Gastrocnemius medialis (tissue), 4 donors: ENCODE data around the gene GARS1. TPM values are rescaled to one million over a fixed set of nuclear protein-coding genes. Genes with fewer than 3 reads are reported as not detected.

ENCODE experiments used
- ATAC-seq, 2 donors: fragments of 150-250 bp; one replicate each; pipeline ENCODE4 v1.9.1; 2016
- DNase-seq, 2 donors: peaks; one replicate each; pipeline ENCODE4 v3.0.0-alpha.2; 2019
- H3K27ac ChIP-seq, 4 donors: fragments of 200-600 bp; sonication (generic); 1 replicate in 1 of 4; 2 replicates in 3 of 4; pipeline ENCODE4 v1.5.1; 2016 to 2018; ENCODE audit warnings: mild to moderate bottlenecking in 2 of 4, moderate library complexity in 1 of 4
- H3K27me3 ChIP-seq, 3 donors: fragments of 200-600 bp; sonication (generic) in 2 of 3; 1 replicate in 1 of 3; 2 replicates in 2 of 3; pipeline versions ENCODE4 v1.5.1 to v1.6.0; 2016 to 2019; ENCODE audit warnings: mild to moderate bottlenecking in 1 of 3, moderate library complexity in 1 of 3
- H3K36me3 ChIP-seq, 2 donors: fragments of 200-600 bp; sonication (generic) in 1 of 2; one replicate each; pipeline ENCODE4 v1.5.1; 2017 to 2018
- H3K4me1 ChIP-seq, 2 donors: fragments of 200-600 bp; sonication (generic) in 1 of 2; one replicate each; pipeline ENCODE4 v1.5.1; 2016 to 2017; ENCODE audit warnings: mild to moderate bottlenecking in 2 of 2
- H3K4me3 ChIP-seq, 4 donors: fragments of 200-600 bp; sonication (generic) in 3 of 4; 1 replicate in 1 of 4; 2 replicates in 3 of 4; pipeline ENCODE4 v1.5.1; 2016 to 2019; ENCODE audit warnings: mild to moderate bottlenecking in 2 of 4
- H3K9me3 ChIP-seq, 3 donors: fragments of 200-600 bp; sonication (generic) in 2 of 3; 1 replicate in 1 of 3; 2 replicates in 2 of 3; pipeline ENCODE4 v1.5.1; 2016 to 2019
- POLR2A ChIP-seq, 2 donors: fragments of 450-650 bp; IDR thresholded peaks; one replicate each; pipeline ENCODE4 v1.6.1; 2017; ENCODE audit warnings: antibody characterized with exemption in 2 of 2, mild to moderate bottlenecking in 2 of 2, moderate library complexity in 2 of 2
- in situ Hi-C, 4 donors: fragments of 200-750 bp; cut with MboI; loops; one replicate each; pipeline versions ENCODE4 v1.15.0 to v1.8.0; 2017; ENCODE audit warnings: low sequenced_read_pairs in 4 of 4
- intact Hi-C: fragments of 100-400 bp; cut with DNase I; formaldehyde crosslinking; loops from one replicate; pipeline ENCODE4 v1.15.1; 2023; ENCODE audit warnings: low total_unique reads
- total RNA-seq, 4 donors: library from RNA; depleted of rRNA; stranded (reverse); fragments of >200 nt; gene quantifications; one replicate each; pipeline versions ENCODE4 v1.1.0 to v1.2.3, GENCODE V29; 2016
- TF ChIP-seq, protein P1 (sequence below), 5 experiments: fragments of 450-650 bp in 3 of 5; fragments of 200-600 bp in 2 of 5; sonication (generic) in 2 of 5; IDR thresholded peaks in 4 of 5; conservative IDR thresholded peaks in 1 of 5; 1 replicate in 4 of 5; 2 replicates in 1 of 5; pipeline ENCODE4 v1.5.1; 2016 to 2019; ENCODE audit warnings: antibody characterized with exemption in 5 of 5, mild to moderate bottlenecking in 3 of 5, moderate library complexity in 3 of 5

GARS1 gene
- total RNA-seq, 4 donors from 2014 or later: 52.1 to 67.7 (median 60.1) TPM

DNA sequence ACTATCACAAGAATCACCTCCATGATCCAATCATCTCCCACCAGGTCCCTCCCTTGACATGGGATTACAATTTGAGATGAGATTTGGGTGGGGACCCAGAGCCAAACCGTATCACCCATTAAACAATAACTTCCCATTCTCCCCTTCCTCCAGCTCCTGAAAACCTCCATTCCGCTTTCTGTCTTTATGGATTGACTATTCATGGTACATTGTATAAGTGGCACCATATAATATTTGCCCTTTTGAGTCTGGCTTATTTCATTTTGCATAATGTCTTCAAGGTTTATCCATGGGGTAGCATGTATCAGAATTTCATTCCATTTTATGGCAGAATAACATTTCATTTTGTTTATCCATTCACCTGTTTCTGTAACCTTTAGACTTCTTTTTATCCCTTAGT is 39.2 kb upstream of the GARS1 start:
- in situ Hi-C loops (loop anchor here in 1 of 4 donors (25.0 kb wide), 1 partner anchor 393 kb away; no protein-coding TSS in a partner anchor), intact Hi-C loops (no loop called here)
- no peaks in the 10 kb centered on the region for H3K9me3 ChIP-seq
- no peak overlapping the region for H3K4me3 ChIP-seq
- H3K27me3 ChIP-seq: no peaks in the 10 kb centered on the region
- TF ChIP-seq, protein P1, sequence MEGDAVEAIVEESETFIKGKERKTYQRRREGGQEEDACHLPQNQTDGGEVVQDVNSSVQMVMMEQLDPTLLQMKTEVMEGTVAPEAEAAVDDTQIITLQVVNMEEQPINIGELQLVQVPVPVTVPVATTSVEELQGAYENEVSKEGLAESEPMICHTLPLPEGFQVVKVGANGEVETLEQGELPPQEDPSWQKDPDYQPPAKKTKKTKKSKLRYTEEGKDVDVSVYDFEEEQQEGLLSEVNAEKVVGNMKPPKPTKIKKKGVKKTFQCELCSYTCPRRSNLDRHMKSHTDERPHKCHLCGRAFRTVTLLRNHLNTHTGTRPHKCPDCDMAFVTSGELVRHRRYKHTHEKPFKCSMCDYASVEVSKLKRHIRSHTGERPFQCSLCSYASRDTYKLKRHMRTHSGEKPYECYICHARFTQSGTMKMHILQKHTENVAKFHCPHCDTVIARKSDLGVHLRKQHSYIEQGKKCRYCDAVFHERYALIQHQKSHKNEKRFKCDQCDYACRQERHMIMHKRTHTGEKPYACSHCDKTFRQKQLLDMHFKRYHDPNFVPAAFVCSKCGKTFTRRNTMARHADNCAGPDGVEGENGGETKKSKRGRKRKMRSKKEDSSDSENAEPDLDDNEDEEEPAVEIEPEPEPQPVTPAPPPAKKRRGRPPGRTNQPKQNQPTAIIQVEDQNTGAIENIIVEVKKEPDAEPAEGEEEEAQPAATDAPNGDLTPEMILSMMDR (IDR thresholded peaks at IDR 0.05 in 4 of 5, conservative IDR thresholded peaks at IDR 0.05 in 1 of 5): no peak
- TF ChIP-seq POLR2A (IDR thresholded peaks at IDR 0.05): no peak
- no peak overlapping the region for H3K27ac ChIP-seq
- ATAC-seq: no peak
- no peak for DNase-seq
- peaks cover 11% of the 10 kb centered on the region in 2 donors for H3K4me1 ChIP-seq
- H3K36me3 ChIP-seq: peaks cover 0 to 15% of the 10 kb centered on the region in 2 donors

DNA sequence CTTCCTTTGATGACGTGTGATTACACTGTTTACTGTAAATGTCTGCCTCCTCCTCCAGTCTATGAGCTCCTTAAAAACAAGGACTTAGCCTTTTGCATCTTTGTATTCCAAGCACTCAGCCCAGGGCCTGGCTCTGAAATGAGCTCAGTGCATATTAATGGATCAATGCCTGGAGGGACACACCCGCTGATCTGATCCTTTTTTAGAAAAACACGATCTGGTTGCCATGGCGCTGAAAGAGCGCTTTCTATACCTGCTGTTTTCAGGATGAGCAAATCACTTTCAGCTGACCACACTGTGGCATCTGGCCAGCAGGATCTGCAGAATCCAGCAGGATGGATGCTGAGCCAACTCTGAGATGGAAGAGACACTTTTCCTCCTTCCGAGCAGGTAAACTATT is 37.8 kb upstream of the GARS1 start:
- TF ChIP-seq, protein P1 (IDR thresholded peaks at IDR 0.05 in 4 of 5, conservative IDR thresholded peaks at IDR 0.05 in 1 of 5): no peak
- no peak for TF ChIP-seq POLR2A (IDR thresholded peaks at IDR 0.05)
- no peak overlapping the region for H3K27ac ChIP-seq
- H3K4me1 ChIP-seq: no peaks in the 10 kb centered on the region
- H3K36me3 ChIP-seq: peaks cover 5 to 27% of the 10 kb centered on the region in 2 donors
- no peak overlapping the region for H3K4me3 ChIP-seq
- intact Hi-C loops: no loop called here
- no peak for ATAC-seq
- H3K9me3 ChIP-seq: no peaks in the 10 kb centered on the region
- no peaks in the 10 kb centered on the region for H3K27me3 ChIP-seq
- no peak for DNase-seq
- in situ Hi-C loops: loop anchor here in 1 of 4 donors (25.0 kb wide), 1 partner anchor 395 kb away; no protein-coding TSS in a partner anchor

DNA sequence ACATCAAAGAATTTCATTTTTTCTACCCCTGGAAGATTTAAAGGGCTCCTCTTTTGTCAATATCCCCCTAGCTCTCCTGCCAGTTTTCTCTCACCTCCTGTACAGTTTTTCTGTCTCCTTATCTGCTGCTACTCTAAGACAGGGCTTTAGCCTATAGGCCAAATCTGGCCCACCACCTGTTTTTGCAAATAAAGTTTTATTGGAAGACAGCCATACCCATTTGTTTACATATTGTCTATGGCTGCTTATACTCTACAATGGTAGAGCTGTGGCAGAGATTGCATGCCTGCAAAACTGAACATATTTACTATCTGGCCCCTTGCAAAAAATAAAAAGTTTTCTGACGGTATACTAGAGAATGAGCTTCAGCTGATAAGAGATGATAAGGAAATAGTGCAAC is 37.4 kb upstream of the GARS1 start:
- Histone ChIP-seq H3K9me3 (no peaks in the 10 kb centered on the region), H3K4me3 (no peak overlapping the region), H3K4me1 (no peaks in the 10 kb centered on the region), H3K27me3 (no peaks in the 10 kb centered on the region), H3K36me3 (peaks cover 5 to 31% of the 10 kb centered on the region in 2 donors), H3K27ac (no peak overlapping the region)
- ATAC-seq (no peak), DNase-seq (no peak)
- intact Hi-C loops (no loop called here), in situ Hi-C loops (loop anchor here in 1 of 4 donors (25.0 kb wide), 1 partner anchor 395 kb away; no protein-coding TSS in a partner anchor)
- TF ChIP-seq POLR2A (IDR thresholded peaks at IDR 0.05): no peak
- TF ChIP-seq, protein P1 (IDR thresholded peaks at IDR 0.05 in 4 of 5, conservative IDR thresholded peaks at IDR 0.05 in 1 of 5): no peak

DNA sequence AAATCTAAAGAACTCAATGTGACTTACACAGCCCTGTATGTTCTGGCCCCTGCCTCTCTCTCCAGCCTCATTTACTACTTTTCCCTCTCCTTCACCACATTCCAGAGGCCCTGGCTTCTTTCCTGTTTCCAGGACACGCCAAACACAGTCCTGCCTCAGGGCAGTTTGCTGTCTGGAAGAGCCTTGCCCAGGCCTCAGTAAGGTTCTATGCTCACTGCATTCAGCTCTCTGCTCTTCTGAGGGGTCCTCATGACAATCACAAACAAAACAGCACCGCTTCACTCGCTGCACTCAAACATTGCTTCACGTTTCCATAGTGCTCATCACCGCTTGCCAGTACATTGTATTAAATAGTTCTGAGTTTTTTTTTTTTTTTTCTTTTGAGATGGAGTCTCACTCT is 35.1 kb upstream of the GARS1 start:
- intact Hi-C loops: no loop called here
- H3K27ac ChIP-seq: no peak overlapping the region
- no peaks in the 10 kb centered on the region for H3K27me3 ChIP-seq
- no peak overlapping the region for H3K4me3 ChIP-seq
- no peak for ATAC-seq
- H3K4me1 ChIP-seq: no peaks in the 10 kb centered on the region
- TF ChIP-seq, protein P1 (IDR thresholded peaks at IDR 0.05 in 4 of 5, conservative IDR thresholded peaks at IDR 0.05 in 1 of 5): no peak
- no peak for TF ChIP-seq POLR2A (IDR thresholded peaks at IDR 0.05)
- DNase-seq: no peak
- peaks cover 5 to 44% of the 10 kb centered on the region in 2 donors for H3K36me3 ChIP-seq
- in situ Hi-C loops: loop anchor here in 1 of 4 donors (25.0 kb wide), 1 partner anchor 397 kb away; no protein-coding TSS in a partner anchor
- H3K9me3 ChIP-seq: no peaks in the 10 kb centered on the region

DNA sequence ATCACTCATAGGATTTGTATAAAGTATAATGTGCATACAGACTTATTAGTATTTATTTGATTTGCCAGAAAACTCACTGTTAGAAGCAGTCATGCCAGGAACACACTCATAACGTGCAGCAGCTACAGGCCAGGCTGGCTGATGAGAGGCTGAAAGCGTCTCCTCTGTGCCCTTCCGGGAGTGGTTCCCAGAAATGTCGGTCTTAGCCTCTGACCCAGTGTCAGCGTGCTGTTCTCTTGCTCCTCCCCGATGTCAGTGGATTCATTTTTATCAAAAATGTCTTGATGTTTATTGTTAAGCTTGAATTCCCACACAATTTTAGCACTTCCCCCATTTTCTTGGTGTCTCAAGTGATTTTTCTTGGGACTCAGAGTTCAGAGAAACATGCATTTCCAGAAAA is 33.3 kb upstream of the GARS1 start:
- H3K27me3 ChIP-seq: no peaks in the 10 kb centered on the region
- TF ChIP-seq, protein P1 (IDR thresholded peaks at IDR 0.05 in 4 of 5, conservative IDR thresholded peaks at IDR 0.05 in 1 of 5): no peak
- no peak for TF ChIP-seq POLR2A (IDR thresholded peaks at IDR 0.05)
- H3K9me3 ChIP-seq: no peaks in the 10 kb centered on the region
- no peak overlapping the region for H3K4me3 ChIP-seq
- no peaks in the 10 kb centered on the region for H3K4me1 ChIP-seq
- intact Hi-C loops: no loop called here
- in situ Hi-C loops: loop anchor here in 1 of 4 donors (25.0 kb wide), 1 partner anchor 399 kb away; no protein-coding TSS in a partner anchor
- no peak for ATAC-seq
- H3K36me3 ChIP-seq: peaks cover 5 to 44% of the 10 kb centered on the region in 2 donors
- no peak for DNase-seq
- H3K27ac ChIP-seq: no peak overlapping the region
